HG03108 (cell line): ENCODE results near the gene ERCC1.
"Not testable (repeated sequence)": the region's sequence is repeated elsewhere in the genome, so short reads cannot be mapped to it uniquely, and the experiment has no call there.

Experiments
- ATAC-seq: cut with Tn5 transposase; IDR thresholded peaks from one replicate; pipeline ENCODE4 v1.9.1; 2021; ENCODE audit warnings: moderate library complexity; ENCODE audit not compliant: unreplicated experiment

Gene ERCC1

DNA sequence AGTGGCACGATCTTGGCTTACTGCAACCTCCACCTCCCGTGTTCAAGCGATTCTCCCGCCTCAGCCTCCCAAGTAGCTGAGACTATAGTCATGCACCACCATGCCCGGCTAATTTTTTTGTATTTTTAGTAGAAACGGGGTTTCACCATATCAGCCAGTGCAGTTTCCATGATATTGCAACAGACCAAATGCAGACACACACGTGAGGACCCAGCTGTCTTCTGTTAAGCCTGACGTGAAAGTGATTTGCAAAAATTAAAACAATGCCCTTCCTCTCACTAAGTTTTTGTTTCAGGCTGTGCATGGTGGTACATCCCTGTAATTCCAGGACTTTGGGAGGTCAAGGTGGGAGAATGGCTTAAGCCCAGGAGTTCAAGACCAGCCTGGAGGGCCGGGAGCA is 7.3 kb upstream of the ERCC1 start:
- not testable (repeated sequence) for ATAC-seq

DNA sequence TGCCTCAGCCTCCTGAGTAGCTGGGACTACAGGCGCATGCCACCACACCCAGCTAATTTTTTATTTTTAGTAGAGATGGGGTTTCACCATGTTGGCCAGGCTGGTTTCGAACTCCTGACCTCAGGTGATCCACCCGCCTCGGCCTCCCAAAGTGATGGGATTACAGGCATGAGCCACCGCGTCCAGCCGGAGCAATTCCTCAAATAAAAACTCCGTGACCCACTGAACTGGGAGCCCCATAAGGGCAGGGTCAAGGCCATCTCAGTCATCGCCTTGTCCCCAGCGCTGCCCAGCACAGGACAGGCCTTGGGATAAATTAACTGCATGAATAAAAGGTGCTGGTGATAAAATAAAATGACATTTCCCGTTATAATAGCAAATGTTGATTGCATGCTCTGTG is 6.2 kb upstream of the ERCC1 start:
- ATAC-seq: not testable (repeated sequence)

DNA sequence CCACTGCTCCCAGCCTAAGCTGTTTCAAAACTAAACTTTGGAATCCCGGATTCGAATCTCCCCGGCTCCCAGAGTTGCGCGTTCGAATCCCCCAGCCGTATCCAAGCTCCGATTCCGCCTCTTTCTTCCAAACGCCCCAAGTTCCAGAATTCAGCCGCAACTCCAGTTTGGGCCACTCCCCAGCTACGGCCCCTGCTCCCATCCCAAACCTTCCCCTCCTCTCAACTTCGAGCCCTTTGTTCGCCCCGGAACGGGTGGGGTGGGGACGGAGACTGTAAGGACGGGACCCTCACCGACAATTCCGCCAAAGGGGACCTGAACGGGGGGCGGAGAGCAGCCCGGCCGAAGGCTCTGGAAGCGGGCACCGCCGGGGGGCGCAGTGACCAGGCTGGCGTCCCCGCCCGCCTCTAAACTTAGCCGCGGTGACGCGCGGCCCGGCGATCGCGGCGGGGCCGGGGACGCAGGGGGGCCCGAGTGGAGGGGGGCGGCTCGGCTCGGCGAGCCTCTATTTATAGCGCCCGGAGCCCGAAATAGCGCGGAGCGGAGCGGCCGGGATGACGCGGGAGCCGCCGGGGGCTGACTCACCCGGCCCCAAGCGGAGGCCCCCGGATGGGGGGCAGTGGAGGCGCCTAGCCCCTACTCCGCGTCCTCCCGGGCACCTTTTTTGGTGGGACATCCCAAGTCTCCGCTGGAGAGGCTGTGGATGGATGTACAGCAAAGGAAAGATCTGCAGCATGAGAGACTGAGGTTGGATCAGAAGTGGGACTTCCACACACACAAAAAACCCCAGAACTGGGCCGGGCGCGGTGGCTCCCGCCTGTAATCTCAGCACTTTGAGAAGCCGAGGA is 4.9 kb upstream of the ERCC1 start:
- ATAC-seq: no peak

DNA sequence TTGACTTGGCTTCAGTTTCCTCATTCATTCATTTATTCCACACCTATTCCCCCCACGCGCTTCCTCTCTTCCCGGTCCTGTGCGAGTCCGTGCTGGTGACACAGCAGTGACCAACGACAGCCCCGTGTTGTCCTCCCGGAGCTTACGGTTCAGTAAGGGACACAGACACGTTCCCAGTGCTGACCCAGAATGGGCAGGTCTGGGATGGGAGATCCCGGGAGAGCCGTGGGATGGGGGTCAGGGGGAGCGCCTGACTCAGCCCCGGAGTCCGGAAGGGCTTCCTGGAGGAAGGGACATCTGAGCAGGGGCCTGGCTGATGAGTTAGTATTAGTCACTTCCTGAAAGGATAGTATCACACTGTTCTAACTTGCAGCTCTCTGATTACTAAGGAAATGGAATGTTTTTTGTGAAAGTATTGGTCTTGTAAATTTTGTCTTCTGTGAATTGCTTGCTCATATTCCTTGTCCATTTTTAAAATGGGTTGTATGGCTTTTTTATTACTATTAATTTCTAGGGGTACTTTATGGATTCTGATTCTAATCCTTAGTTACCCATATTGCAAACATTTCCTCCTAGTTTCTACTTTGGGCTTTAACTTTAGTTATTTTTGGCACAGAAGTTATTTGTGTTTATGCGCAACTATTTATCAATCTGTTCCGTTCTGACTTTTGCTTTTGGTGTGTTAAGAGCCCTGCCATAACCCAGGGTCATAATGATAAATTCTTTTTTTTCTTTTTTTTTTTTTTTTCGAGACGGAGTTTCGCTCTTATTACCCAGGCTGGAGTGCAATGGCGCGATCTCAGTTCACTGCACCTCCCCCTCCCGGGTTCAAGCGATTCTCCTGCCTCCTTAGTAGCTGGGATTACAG is 708 bp upstream of the ERCC1 start:
- ATAC-seq: no peak

DNA sequence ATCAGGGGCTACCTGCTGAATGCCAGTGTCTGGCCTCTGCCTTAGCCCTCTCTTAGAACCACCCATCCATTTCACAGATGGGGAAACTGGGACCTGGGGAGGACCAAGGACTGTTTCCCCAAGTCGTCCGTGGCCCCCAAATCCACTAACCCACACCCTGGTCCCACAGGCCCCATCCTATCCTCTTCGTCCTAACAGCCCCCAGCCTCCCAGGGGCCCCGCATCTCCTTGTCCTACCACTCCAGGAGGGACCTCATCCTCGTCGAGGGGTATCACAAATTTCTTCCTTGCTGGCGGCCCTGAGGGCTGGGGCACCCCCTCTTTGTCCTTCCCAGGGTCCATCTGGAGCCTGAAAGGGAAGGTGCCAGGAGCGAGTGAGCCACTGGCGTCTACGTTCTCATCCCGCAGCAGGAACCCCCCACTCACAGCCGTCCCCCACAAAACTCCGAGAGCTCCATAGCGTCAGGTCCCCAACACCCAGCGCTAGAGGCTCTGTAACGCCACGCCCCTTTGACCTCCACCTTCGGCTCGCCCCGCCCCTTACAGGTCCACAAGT is 606 bp downstream of the ERCC1 start:
- no peak for ATAC-seq

DNA sequence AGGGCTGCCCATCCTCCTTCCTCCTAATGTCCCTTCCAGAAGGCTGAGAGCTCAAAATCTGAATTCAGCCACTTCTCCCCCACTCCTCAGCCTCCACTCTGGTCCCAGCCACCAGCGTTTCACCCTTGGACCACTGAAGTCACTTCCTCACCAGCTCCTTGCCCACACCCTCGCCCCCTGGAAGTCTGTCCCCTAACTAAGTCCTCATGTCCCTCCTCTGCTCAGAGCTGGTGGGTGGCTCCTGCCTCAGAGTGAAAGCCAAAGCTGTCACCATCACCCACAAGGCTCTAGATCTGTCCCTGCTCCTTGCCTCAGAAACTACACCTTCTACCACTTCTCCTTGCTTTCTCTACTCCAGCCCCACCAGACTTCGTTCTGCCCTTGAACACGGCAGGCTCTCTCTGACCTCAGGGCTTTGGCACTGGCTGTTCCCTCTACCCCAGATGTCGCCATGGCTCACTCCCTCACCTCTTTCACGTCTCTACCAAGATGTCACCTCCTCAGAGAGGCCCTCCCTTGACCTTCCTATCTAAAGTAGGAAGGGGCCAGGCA is 1.7 kb downstream of the ERCC1 start:
- no peak for ATAC-seq

DNA sequence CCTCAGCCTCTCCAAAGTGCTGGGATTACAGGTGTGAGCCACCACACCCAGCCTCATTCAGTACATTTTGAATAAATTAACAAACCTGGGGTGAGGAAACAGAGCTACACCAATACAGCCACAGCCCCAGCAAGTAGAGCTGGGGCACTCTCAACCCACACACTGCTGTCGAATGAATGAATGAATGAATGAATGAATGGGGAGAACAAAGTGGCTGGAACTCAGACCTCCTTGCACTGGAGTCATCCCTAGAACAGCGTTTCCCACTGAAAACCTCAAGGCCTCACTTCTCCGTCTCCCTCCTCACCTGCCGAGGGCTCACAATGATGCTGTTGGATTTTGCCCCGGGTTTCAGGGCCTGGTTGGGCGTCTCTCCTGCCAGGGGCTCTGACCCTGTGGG is 2.8 kb downstream of the ERCC1 start:
- no peak for ATAC-seq

DNA sequence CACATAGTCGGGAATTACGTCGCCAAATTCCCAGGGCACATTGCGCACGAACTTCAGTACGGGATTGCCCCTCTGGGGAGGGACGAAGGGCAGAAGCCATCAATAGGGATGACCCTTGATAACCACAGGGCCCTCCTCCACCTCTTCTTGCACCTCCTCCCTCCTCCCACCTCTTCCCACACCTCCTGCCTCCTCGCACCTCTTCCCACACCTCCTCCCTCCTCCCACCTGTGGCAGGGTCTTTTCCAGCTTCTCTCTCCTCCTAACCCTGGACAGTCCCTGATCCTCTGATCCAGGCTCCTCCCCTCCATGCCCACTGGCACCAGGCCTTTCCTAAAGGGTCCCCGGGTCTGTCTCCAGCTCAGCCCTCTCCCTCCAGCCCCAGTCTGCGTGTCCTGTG is 3.4 kb downstream of the ERCC1 start:
- no peak for ATAC-seq

DNA sequence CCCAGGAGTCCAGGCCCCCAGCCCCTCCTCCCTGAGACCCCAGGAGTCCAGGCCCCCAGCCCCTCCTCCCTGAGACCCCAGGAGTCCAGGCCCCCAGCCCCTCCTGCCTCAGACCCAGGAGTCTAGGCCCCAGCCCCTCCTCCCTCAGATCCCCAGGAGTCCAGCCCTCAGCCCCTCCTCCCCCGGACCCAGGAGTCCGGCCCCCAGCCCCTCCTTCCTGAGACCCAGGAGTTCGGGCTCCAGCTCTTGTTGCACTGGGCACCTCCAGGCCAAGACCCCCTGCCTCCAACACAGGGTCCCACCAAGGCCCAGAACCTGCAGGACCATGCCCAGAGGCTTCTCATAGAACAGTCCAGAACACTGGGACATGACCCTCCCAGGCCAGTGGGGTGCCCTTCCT is 3.8 kb downstream of the ERCC1 start:
- ATAC-seq: no peak

DNA sequence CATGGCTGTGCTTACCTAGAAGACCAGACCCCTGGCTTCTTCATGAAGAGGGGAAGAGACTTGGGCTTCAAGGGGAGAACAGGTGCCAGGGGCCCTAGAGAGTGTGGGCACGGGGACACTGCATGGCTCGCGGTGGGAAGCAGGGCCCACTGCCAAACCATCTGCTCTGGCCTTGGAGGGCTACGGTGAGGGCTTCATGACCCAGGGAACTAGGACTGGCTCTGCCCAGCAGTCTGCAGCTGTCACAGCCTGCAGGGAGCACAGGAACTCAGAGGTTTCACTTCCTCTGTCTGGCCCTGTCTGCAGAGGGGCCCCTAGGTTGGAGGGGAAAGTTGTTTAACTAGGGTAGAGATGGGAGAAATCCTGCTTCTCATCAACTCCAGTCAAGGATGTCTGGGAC is 4.3 kb downstream of the ERCC1 start:
- no peak for ATAC-seq

DNA sequence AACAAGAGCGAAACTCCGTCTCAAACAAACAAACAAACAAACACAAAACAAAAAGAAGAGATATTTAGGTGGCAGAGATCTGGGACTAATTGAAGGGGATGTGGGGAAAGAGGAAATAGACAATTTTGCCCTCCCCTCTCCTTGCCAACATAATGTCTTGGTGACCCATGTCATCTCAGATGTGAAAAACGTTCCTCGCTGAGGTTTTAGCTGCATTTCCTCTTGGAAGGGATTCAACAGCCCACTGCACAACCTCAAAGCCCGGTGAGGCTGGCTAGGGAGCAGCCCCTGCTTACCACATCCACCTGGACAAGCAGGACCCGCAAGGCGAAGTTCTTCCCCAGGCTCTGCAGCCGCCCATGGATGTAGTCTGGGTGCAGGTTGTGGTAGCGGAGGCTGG is 4.9 kb downstream of the ERCC1 start:
- no peak for ATAC-seq

DNA sequence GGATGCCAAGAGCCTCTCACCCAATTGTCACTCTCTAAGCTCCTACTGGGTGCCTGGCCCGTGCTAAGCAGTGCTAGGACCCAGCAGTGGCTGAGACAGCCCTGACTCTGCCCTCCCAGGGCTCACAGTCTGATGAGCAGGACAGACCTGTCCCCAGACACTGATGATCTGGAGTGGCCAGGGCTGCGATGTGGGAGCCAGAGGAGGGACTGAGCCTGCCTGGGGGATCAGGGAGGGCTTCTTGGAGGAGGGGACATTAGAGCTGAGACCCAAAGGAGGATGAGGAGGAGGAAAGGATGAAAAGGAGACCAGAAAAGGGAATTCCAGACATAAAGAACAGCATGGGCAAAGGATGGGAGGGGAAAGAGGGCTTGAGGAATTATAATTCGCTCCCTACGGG is 6.6 kb downstream of the ERCC1 start:
- no peak for ATAC-seq

DNA sequence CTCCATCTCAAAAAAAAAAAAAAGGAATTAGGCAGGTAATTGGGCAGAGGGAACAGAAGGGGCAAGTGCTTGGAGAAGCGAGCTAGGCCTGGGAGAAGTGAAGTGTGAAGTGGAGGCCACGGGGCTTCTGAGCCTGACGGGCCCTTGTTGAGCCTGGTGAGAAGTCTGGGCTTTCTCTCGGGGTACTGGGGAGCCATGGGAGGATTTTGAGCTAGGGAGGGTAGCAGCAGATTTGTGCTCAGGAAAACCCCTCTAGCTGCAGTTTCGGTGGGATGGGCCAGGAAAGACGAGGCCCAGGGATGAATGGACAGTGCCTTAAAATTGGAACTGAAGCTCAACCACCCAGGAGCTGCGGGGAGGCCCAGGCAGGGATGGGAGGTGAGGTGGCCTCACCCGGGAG is 9.2 kb downstream of the ERCC1 start:
- ATAC-seq: no peak

DNA sequence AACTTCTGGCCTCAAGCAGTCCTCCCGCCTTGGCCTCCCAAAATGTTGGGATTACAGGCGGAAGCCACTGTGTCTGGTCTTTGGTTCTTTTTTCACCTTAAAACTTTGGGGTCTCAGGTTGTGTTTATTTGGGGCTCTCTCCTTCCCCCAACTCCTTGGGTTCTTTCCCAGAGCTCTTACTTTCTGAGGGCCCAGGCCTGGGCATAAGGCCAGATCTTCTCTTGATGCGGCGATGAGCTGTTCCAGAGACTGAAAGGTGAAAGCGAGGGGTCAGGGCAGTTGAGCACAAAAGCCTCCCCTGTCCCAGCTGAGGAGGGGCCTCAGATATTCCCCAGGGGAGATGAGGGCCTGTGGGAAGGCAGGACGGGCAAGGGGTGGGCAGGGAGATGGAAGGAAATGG is 10.2 kb downstream of the ERCC1 start:
- ATAC-seq: no peak

DNA sequence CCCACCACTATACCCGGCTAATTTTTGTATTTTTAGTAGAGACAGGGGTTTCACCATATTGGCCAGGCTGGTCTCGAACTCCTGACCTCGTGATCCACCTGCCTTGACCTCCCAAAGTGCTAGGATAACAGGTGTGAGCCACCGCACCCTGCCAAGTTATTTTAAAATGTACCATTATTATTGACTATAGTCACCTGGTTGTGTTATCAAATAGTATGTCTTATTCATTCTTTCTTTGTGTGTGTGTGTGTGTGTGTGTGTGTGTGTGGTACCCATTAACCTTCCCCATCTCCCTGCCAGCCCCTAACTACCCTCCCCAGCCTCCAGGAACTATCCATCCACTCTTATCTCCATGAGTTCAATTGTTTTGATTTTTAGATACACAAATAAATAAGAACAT is 13.4 kb downstream of the ERCC1 start:
- ATAC-seq: not testable (repeated sequence)

DNA sequence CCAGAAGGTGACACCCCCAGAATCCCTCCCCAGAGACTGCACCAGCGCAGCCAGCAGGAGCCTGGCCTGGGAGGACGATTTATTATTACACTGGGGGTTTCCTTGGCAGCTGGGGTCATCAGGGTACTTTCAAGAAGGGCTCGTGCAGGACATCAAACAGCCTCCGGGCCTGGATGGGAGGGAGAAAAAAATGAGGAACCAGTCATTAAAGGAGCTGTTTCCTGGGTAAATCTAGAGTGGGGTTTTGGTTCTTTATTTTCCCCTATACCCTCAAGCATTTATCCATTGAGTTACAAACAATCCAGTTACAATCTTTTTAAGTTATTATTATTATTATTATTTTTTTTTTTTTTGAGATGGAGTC is 14.2 kb downstream of the ERCC1 start:
- ATAC-seq: no peak

DNA sequence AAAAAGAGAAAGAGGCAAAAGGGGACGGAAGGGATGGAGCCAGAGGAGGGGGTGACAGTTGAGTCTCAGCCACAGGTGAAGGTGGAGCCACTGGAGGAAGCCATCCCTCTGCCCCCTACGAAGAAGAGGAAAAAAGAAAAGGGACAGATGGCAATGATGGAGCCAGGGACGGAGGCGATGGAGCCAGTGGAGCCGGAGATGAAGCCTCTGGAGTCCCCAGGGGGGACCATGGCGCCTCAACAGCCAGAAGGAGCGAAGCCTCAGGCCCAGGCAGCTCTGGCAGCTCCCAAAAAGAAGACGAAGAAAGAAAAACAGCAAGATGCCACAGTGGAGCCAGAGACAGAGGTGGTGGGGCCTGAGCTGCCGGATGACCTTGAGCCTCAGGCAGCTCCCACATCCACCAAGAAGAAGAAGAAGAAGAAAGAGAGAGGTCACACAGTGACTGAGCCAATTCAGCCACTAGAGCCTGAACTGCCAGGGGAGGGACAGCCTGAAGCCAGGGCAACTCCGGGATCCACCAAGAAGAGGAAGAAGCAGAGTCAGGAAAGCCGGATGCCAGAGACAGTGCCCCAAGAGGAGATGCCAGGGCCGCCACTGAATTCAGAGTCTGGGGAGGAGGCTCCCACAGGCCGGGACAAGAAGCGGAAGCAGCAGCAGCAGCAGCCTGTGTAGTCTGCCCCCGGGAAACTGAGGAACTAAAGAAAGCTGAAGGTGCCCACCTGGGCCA is 14.7 kb downstream of the ERCC1 start:
- ATAC-seq: no peak

DNA sequence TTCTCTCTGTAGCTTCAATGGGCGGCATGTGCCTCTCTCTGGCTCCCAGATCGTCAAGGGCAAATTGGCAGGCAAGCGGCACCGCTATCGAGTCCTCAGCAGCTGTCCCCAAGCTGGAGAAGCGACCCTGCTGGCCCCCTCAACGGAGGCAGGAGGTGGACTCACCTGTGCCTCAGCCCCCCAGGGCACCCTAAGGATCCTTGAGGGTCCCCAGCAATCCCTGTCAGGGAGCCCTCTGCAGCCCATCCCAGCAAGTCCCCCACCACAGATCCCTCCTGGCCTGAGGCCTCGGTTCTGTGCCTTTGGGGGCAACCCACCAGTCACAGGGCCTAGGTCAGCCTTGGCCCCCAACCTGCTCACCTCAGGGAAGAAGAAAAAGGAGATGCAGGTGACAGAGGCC is 15.6 kb downstream of the ERCC1 start:
- ATAC-seq: no peak

DNA sequence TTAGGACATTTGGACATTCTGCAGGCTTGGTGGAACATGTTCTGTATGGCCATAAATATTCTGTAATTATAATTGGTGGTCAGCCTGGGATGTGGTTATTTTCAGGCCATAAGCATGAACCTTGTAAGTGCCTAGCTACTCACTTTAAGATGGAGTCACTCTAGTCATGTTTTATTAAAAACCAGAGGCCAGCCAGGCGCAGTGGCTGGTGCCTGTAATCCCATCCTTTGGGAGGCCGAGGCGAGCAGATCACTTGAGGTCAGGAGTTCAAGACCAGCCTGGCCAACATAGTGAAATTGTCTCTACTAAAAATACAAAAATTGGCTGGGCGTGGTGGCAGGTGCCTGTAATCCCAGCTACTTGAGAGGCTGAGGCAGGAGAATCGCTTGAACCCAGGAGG is 16.1 kb downstream of the ERCC1 start:
- ATAC-seq: not testable (repeated sequence)

DNA sequence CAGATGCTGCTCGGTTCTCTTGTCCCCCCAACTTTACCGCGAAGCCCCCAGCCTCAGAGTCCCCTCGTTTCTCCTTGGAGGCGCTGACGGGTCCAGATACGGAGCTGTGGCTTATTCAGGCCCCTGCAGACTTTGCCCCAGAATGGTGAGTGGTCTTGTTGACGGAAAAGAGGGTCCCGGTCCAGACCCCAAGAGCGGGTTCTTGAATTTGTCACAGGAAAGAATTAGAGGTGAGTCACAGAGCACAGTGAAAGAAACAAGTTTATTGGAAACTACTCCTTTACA is 16.7 kb downstream of the ERCC1 start:
- ATAC-seq: no peak
